ENCODE measurements around the gene ZNF410.

GRCh38 chr14:73842201-73842600, 44.5 kb upstream of the ZNF410 start:
- TF ChIP-seq CEBPB (IDR thresholded peaks at IDR 0.05) (no peak), TEAD4 (IDR thresholded peaks at IDR 0.05) (no peak), CREB1 (IDR thresholded peaks at IDR 0.05; ENCODE audit: low read depth) (no peak), MAX (IDR thresholded peaks at IDR 0.05) (no peak), EGR1 (IDR thresholded peaks at IDR 0.05) (no peak), TAF1 (IDR thresholded peaks at IDR 0.05; ENCODE audit: low read depth) (no peak), FOXM1 (IDR thresholded peaks at IDR 0.05; ENCODE audit: borderline replicate concordance, low read depth) (no peak), YY1 (IDR thresholded peaks at IDR 0.05; ENCODE audit: low read depth) (no peak)
